ENCODE measurements around the gene SEC31B.
A peak's percentile ranks its signal among the peaks of the same experiment; 100 is the strongest.

The SEC31B gene

DNA sequence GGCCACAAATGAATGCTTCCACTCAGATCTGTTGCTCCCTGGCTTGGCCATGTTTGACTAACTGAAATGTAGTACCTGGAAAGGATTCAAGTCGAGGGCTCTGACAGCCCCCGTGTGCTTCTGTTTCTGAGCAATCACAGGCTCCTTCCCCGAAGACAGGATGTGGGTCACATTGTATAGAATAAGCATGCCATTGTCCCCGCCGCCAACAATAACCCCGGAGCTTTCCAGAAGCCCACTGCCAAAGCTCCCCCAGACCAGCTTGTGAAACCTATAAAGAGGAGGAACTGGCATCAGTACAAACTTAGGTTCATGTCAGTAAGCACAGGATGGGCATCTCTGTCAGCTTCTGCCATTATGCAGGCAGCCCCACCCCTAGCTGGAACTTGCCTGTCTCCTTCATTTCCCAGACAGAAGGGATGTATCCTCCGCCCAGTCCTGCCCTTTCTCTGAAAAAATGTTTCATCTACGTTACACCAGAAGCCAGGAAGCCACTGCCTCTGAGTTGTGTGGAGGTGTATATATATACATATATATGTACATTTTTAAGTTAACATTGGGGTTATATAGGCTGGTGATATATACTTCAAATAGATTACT is 10.3 kb downstream of the SEC31B start:
- no peak overlapping the region for H3K4me3 ChIP-seq (ENCODE audit: low read depth, low read length)
- no peak for DNase-seq (ENCODE audit: low read depth)
- TF ChIP-seq CTCF (conservative IDR thresholded peaks at IDR 0.05; ENCODE audit: low read depth, low read length), result no peak

GRCh38 chr10:100508691-100509150 is 10.9 kb downstream of the SEC31B start:
- peak; percentile 77 for TF ChIP-seq CTCF (conservative IDR thresholded peaks at IDR 0.05; ENCODE audit: low read depth, low read length)
- H3K4me3 ChIP-seq (ENCODE audit: low read depth, low read length), result no peak overlapping the region
- DNase-seq (ENCODE audit: low read depth), result peak; percentile 79

GRCh38 chr10:100508266-100508665 is 11.4 kb downstream of the SEC31B start:
- H3K4me3 ChIP-seq (ENCODE audit: low read depth, low read length), result no peak overlapping the region
- DNase-seq (ENCODE audit: low read depth), result no peak
- TF ChIP-seq CTCF (conservative IDR thresholded peaks at IDR 0.05; ENCODE audit: low read depth, low read length), result no peak

- H3K4me3 ChIP-seq (ENCODE audit: low read depth, low read length), result no peak overlapping the region
- DNase-seq (ENCODE audit: low read depth), result no peak
Observed at GRCh38 chr10:100507357-100507732, 12.3 kb downstream of the SEC31B start.

DNA sequence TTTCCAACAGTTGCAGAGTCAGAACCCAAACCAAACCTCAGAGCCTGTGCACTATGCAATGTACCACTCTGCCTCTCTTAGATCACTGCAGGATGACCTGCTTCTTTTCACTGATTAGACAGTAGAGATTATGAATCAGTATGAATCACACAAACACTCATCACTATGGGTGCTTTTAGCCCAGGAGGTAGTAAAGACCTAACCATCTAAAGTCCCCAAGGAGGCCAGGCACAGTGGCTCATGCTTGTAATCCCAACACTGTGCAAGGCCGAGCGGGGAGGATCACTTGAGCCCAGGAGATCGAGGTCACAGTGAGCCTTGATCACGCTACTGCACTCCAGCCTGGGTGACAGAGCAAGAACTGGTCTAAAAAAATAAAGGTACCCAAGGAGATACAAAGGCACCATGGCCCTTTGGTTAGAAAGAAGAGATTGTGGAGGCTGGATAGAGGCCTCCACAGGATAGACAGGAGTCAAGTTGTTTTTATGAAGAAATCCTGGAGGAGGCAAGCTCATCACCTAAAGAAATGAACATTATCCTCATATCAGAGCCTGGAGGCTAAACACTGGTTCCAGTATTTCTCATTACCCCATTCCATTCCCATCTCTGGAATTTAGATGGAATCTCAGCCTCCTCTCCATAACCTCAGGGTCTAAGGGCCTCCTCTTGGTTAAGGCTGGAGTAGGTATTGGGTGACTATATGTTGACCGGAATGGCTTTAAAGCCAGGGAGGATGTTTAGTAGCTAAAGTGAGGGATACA is 12.9 kb downstream of the SEC31B start:
- DNase-seq (ENCODE audit: low read depth), result no peak
- H3K4me3 ChIP-seq (ENCODE audit: low read depth, low read length), result no peak overlapping the region
- TF ChIP-seq CTCF (conservative IDR thresholded peaks at IDR 0.05; ENCODE audit: low read depth, low read length), result no peak

More at GRCh38 chr10:100507357-100507732, 12.3 kb downstream of the SEC31B start:
- no peak for TF ChIP-seq CTCF (conservative IDR thresholded peaks at IDR 0.05; ENCODE audit: low read depth, low read length)

DNA sequence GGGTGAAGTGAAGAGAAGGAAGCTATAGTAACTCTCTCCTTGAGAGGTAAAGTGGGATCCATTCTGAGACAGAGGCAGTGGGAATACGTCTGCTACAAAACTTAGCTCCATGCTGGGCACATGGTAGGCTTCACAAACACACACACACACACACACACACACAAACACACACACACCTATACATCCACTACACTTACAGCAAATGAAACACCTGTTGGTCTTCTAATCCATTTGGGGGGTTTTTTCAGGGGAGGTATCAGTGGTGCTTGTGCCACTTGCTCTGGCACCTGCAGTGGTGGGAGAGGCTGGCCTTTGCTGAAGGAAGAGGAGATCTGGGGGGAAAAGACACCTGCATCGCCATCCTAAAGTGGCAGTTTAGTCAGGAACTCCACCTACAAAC is 14.5 kb downstream of the SEC31B start:
- TF ChIP-seq CTCF (conservative IDR thresholded peaks at IDR 0.05; ENCODE audit: low read depth, low read length), result no peak
- no peak overlapping the region for H3K4me3 ChIP-seq (ENCODE audit: low read depth, low read length)
- DNase-seq (ENCODE audit: low read depth), result no peak

DNA sequence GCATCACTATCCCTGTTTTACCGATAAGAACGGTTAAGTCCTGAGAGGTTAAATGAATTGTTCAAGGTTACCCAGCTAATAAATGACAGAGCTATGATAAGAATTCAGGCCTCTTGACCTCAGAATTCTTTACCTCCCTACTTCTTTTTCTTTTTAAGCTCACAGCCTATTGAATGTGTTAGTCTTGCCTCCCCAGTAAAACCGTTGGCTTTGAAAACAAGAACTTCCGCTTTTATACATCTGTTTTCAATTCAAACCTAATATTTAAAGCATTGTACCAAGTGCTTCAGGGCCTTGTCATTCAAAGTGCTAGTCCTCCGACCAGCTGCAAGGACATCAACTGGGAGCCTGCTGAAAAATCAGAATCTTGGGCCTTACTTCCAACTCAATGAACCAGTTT is 15.6 kb downstream of the SEC31B start:
- H3K4me3 ChIP-seq (ENCODE audit: low read depth, low read length), result no peak overlapping the region
- TF ChIP-seq CTCF (conservative IDR thresholded peaks at IDR 0.05; ENCODE audit: low read depth, low read length), result no peak
- DNase-seq (ENCODE audit: low read depth), result peak; percentile 63

Data from choroid plexus epithelial cell (primary cell).